NK-92 treated with Interleukin-12 subunit alpha and Interleukin-12 subunit beta, amount 100 ng/mL, for 24 hours (cell line): ENCODE data around the gene OTULINL.

ENCODE experiments used
- DNase-seq: peaks from one replicate; lab custom pipeline; 2025; lab: John Stamatoyannopoulos, UW

OTULINL gene

DNA sequence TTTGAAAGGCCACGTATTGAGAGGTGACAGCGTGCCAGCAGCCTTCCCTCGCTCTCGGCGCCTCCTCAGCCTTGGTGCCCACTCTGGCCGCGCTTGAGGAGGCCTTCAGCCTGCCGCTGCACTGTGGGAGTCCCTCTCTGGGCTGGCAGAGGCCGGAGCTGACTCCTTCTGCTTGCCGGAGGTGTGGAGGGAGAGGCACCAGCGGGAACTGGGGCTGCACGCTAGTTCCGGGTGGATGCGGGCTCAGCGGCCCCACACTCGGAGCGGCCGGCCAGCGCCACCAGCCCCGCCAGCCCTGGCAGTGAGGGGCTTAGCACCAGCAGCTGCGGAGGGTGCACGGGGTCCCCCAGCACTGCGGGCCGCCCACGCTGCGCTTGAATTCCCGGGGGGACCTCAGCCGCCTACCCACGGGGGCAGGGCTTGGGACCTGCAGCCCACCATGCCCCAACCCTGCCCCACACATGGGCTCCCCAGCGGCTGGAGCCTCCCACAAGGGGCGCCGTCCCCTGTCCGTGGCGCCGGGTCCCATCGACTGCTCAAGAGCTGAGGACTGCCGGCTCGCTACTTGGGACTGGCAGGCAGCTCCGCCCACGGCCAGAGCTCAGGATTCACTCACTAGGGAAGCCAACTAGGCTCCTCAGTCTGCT, 4.4 kb upstream of the OTULINL start:
- DNase-seq = no peak

DNA sequence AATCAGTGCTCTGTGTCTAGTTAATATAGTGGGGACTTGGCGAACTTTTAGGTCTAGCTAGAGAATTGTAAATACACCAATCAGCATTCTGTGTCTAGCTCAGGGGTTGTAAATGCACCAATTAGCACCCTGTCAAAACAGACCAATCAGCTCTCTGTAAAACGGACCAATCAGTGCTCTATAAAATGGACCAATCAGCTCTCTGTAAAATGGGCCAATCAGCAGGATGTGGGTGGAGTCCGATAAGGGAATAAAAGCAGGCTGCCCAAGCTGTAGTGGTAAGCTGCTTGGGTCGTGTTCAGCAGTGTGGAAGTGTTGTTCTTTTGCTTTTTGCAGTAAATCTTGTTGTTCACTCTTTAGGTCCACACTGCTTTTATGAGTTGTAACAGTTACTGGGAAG, 3.6 kb upstream of the OTULINL start:
- no peak for DNase-seq

DNA sequence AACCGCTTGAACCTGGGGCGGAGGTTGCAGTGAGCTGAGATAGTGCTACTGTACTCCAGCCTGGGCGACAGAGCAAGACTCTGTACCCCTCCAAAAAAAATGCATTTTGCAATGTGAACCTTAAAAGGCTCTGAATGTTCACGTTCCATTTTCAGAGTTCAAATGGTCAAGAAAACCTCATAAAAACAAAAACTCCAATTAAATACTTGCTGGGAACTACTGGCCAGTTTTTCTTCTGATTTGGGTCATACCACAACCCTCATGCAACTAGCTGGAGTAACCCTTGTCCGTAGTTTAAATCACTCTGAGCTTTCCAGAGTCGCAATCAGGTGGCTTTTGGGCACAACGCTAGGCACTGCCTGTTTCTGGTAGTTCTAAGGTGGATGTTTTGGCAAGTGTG, 2.3 kb upstream of the OTULINL start:
- DNase-seq = no peak

DNA sequence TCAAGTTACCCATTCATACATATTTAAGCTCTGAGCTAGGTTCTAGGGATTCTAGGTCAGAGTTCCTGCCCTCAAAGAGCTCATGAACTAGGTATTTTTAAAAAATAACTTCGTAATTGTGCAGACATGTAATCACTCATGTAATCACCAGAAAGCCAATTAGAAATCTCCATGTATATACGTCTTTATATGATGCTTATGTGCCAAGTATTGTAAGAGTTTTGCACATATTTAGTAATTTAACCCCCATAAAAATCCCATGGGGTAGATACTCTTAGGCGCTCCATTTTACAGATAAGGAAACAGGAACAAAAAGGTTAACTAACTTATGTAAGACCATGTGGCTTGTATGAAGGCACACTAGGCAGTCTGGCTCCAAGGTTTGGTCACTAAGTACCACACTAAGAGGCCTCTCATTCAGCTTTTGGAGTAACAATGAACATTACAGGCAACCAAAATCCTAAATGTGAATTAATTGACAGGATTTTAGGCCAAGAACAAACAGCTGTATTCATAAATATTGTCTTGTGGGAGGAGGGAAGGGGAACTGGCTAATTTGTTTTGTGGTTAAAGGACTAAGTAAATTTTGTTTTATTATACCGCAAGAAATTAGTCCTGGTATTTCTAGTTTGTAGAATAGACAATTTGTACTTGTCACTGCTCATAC, 1.7 kb upstream of the OTULINL start:
- no peak for DNase-seq

DNA sequence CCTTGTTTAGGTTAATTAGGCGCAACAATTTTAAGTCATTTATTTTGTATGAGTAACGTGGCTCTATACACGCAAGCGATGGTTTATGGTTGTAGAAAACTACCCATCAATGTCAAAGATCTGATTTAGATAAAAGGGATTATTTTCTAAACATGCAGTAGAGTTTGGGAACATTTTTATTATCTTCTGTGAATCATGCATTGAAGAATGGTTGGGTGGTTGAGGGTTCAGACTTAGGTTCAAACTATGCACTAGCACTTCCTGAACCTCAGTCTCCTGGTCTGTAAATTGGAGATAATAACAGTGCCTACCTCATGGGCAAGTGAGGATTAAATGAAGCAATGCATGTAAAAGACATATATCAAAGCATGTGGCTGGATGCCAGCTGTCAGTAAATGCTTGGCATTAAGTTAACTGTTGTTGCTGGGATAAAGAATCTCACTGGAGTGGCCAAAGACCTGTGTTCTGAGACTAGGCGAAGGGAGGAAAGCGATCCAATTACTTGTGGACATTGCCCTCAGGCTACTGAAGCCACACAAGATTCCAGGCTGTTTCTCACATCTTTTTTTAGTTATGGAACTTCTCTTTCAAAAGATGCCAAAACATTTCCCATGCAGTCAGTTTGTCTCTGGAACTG, 1.1 kb upstream of the OTULINL start:
- DNase-seq = no peak

DNA sequence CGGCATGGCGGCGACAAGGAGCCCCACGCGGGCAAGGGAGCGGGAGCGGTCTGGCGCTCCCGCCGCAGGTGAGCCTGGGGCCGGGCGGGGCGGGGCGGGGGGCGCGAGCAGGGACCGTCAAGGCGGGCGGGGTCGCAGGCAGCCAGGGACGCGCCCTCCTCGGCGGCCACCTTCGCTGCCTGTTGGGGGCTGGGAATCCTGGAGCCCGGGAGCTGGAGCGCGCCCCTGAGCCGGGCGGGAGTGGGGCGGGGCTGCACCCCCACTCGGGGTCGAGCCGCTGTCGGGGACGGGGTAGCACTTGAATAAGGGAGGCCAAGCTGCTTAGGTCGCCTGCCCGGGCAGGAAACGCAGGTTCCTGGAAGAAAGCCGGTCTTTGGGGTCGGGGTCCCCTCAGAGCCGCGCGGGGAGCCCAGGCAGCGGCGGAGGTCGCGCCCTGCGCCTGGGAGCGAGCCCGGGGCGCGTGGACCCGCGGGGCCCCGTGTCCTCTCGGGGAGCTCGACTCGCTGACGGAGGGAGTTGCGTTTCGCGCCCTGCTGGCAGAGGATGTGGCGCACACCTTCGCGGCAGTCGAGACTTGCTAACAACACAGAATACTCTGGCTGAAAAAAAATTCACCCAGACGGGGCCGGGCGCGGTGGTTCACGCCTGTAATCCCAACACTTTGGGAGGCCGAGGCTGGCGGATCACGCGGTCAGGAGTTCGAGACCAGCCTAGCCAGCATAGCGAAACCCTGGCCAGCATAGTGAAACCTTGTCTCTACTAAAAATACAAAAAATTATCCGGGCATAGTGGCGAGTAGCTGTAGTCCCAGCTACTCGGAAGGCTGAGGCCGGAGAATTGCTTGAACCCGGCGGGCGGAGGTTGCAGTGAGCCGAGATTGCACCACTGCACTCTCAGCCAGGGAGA, 552 bp downstream of the OTULINL start:
- DNase-seq = peak; percentile 78

DNA sequence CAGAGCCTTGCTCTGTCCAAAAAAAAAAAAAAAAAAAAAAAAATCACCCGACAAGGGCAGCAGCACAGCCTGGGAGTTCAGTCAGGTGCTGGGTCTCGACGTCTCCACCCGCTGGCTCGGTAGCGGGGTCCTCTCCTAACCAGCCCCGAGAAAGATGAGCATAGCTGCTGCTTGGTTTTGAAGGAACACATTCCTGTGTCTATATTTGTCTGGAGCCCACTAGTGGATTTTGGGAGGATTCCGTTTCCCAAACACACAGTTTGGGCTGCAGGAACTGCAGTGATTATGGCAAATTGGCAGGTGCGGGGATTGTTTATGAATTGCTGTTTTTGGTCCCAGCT, 1.2 kb downstream of the OTULINL start:
- no peak for DNase-seq

DNA sequence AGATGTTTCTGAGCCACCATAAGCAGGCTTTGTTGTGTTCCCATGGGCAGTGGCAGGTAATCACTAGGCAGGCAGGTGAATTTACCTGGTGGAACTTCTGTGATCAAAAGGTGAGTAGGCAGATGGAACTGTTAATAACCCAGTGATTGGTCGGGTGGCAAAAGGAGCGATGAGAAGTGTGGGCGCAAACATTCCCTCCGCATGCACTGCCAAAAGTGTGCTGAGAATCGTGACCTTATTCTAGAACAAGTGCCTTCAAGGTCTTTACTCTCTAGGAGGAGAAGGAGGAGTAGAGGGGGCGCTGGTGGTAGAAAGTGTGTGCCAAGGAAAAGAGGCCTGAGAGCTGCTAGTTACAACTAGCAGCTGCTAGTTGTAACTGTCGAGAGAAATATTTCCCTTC, 3.3 kb downstream of the OTULINL start:
- DNase-seq = no peak

DNA sequence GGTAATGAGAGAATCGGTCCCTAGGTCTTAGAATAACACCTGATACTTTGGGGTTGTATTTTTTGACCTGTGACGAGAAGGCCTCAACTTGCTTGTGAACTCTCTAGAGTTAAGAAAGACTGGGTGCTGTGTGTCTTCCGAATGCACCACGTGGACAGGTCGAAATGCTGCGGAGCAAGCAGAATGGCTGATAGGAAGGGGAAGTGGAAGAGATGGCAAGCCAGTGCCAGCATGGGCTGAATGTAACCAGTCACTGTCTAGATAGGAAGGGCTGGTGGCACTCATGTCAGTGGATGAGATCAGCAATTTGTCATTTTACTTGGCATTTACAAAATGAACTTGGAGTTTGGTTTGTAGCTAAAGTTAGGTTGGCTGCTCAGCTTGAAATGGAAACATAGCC, 5.6 kb downstream of the OTULINL start:
- no peak for DNase-seq

DNA sequence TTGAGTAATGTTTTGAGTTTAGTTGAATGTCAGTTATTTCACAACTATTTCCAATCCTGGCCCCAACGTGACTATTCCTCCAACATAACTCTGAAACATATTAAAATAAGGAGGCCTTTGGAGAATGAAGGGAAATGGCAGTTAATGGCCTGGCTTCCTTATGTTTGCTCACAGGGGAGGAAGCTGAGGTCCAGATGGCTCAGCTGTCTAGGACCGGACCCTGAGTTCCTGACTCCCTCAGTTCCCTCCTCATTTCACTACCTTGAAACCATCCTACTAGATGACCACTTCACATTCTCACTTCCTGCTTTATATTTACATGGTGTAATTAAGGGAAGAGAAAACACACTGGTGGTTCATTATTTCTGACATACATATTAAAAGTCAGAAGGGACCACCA, 6.6 kb downstream of the OTULINL start:
- DNase-seq = no peak

DNA sequence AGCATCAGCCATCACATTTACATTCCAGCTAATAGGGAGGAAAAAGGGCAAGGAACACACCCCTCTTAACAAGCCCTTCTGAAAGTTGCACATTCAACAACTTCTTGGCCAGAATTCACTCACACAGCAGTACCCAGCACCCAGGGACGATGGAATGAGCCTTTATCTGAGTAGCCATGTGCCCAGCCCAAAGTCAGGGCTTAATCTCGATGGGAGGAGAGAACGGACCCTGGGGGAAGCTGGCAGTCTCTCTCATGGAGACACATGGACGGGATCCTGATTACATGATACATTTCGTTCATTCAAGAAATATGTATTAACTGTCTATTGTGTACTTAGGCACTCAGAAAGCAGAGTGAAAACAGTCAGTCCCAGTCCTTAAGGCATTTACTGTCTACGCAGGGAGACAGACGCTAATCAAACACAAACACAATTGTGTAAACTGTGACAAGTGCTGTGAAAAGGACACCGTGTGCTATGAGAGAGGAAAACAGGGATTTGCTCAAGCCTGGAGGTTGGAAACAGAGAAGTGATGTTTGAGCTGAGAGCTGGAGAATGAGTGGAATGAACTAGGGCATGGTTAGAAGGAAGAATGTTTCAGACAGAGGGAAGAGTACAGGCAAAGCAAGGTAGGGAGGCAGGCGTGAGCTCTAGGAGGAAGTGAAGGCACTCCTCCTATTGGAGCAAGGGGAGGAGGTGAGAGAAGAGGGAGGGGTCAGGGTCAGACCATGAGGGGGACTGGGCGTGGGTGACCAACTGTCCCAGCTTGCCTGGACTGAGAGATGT, 7.4 kb downstream of the OTULINL start:
- no peak for DNase-seq

DNA sequence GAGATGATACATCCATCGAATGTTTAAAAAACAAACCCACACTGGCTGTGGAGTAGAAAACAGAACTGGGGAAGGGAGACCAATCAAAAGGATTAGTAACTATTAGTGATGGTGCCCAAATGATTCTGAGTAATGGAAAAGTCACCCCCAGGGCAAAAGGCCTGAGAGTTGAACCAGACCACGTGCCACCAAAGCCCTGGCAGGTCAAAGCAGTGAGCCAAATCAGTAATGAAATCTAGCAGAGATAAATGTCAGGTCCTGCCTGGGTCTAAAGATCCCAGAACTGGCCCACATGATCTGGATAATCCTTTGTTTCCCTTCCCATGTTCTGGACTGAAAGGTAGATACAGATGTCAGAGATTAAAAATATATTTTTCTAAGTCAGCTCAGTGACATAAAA, 9.4 kb downstream of the OTULINL start:
- no peak for DNase-seq

DNA sequence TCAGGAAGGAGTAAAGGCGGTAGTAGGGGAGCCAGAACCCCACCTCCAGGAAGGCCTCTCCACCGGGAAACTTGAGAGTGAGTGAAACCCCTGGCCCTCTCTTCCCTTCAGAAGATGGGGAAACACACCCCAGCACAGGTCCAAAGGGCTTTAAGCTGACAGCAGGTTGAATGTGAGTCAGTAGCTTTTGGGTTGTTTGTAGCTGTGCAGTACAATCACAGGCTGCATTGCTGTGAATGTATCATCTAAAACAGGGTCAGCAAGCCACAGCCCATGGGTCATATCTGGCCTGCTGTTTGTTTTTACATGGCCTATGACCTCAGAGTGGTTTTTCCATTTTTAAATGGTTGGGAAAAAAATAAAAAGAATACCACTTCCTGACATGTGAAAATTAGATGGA, 10.0 kb downstream of the OTULINL start:
- DNase-seq = no peak

DNA sequence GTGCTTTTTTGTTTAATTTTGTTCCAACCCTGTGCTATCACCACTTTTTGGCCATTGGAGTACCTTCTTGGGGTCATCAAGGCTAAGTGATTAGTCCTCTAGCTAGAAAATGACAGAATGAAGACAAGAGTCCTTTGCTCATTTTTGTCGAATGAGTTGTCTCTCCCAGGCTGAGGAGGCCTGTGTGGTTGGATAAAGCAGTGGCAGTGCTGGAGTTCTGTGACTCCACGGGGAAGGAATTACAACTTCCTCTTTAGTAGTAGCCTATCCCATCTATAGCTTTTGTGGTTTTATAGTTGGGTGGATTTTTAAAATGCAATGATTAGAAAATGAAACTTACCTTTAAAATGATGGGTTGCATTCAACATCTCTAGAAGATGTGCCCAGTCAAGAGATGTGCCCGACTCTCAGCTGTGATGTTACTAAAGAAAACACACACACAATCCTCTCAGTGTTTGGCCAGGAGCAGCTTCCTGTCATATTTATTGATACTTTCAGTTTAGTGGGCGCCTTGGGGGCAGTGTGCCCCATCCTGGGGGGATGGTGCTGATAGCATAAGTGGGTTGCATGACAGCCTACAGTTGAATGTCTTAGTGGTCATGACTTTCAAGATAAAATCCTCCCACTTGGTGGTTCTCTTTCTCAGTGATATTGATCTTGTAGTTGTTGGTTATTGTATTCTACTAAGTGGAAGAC, 11.9 kb downstream of the OTULINL start:
- DNase-seq = no peak

DNA sequence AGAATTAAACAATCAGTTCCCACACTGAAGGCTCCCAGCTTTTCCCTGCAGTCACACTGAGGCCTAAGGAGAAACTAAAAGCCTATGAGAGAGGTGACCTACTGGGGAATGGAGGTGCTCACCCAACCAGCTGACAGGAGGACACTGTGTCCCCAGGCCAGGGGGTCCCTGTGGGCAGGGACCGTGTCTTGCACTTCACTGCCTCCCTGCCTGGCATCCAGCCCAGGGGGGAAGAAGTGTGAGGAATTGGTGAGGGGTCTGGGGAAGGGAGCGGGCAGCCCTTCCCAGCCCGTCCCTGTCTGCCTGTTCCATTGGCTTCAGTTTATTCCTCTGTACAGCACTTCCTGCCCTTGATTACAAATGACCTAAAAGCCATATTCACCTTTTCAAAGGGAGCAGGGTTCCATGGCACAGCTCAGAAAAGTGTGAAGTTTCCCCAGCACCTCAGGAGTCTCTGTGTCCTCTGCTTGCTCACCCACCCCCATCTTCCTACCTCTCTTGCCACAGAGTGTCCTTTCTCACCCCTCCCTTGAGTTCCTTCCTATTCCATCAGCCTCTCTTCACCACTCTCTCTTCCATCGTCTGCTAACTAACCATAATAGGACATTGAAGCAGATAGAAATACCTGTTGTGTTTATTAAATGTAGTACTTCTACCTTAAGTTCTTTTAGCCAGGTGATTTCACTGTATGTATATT, 12.9 kb downstream of the OTULINL start:
- no peak for DNase-seq

DNA sequence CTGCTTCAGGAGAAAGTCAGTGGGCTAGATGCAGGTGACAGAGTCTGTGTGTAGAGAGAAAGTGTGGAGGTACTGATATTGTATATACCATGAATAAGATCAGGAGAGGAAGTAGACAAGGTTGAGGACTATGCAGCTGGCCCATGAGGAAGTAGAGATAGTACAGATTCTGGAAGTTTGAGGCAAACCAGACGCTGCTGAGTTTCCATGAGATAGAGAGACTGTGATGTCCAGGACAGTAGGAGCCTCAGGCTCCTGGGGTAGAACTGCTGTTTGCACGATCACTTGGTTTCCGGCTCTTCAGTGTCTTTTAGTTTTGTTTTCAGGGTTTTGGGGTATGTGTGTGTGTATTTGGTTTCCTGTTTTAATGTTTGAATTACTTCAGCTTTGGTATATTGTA, 13.6 kb downstream of the OTULINL start:
- DNase-seq = no peak

DNA sequence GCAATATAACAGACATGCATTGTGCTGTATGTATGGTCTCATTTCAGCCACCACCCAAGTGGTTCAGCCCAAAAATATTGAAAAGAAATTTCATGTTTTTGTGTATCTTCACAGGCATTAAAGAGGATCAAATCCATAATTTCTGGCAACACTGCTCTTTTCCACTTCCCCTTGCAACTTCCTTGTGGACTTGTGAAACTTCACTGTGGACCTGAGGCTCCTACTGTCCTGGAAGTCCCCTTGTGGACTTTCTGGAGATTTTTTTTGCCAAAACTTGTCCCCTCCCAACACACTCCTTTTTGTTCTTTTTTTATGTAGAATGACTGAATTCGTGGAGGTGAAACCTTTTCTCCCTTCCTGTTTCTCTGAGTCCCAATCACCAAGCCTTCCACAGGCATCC, 14.3 kb downstream of the OTULINL start:
- no peak for DNase-seq

DNA sequence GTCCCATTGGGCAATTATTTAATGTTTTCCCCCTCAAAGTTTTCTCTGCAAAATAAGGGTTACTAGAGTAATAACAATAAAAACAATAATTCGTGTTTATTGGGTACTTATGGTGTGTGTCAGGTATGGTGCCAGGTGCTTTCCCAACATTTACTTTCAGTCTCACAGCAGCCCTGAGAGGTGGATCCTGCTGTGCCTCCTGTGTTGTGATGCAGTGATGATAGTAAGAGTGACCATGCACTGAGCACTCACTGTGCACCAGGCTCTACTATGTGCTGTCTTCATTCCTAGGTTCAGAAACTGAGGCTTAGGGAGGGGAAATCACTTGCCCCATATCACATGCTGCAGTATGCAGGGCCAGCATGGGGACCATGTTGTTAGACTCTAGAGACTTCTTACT, 15.5 kb downstream of the OTULINL start:
- DNase-seq = no peak

DNA sequence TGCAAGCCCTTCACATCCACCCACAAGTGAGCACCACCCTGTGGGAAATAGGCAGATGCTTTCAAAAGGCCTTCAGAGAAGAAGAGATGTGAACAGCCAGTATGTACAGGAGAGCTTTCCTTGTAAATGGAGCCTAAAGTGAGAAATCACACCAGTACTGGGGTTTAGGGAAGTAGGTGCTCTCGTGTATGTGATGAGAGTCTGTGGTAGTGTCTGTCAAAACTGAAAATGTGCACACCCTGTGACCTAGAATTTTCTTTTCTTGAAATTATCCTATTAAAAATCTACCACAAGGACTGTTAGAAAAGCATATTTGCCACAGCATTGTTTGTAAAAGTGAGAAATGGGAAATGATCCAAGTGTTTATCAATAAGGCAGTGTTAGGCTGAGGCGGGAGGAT, 16.6 kb downstream of the OTULINL start:
- DNase-seq = no peak

DNA sequence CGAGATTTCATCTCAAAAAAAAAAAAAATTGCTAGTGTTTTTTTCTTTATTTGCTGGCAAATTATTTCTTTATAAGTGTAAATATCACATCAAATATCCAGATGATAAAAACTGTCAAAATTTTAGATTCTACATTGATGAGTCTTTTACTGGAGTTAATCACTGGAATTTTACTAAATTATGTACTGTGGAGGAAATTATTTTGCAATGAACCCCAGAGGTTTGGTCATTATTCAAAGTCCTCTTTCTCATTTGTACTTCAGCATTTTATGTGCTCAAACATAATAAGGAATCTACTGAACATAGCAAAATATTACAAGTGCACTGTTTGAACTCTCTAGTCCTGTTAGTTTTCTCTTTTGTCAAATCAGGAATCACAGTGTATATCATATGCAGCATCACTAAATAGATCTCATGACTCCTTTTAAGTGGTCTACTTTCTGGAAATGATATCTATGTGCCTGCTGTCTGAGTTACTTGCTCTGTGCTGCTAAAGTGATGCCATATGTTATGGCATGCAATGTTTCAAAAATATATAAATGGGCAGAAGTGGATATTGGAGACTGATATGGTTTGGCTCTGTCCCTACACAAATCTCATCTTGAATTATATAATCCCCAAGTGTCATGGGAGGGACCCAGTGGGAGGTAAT, 18.0 kb downstream of the OTULINL start:
- DNase-seq = no peak
